ENCODE data around the gene DEFB116.
"Not testable (repeated sequence)": the region's sequence is repeated elsewhere in the genome, so short reads cannot be mapped to it uniquely, and the experiment has no call there.

Gene DEFB116

GRCh38 chr20:31308535-31309162, at the start of gene DEFB116:
Gene DEFB116, minus strand, starts transcription at chr20:31308585. Its CDS starts 0 bp downstream, at chr20:31308585.
- no peak for DNase-seq (ENCODE audit: low read depth)
- no peaks in the 10 kb centered on the region for H3K36me3 ChIP-seq (ENCODE audit: control insufficient read depth, insufficient read depth, low read length, severe bottlenecking)
- no peak within 1 kb of the TSS for H3K9ac ChIP-seq (ENCODE audit: low read length)
- H3K4me3 ChIP-seq (ENCODE audit: low read length), result no peak within 1 kb of the TSS
- H3K27me3 ChIP-seq (replicated peaks; ENCODE audit: control insufficient read depth, insufficient read depth, low read length), result no peaks in the 10 kb centered on the region
- no peaks in the 10 kb centered on the region for H3K4me1 ChIP-seq (ENCODE audit: control insufficient read depth, insufficient read depth, low read length)
- H3K9me3 ChIP-seq (ENCODE audit: control insufficient read depth, low read length), result peaks cover 6% of the 10 kb centered on the region

- Histone ChIP-seq H3K27me3 (replicated peaks; ENCODE audit: control insufficient read depth, insufficient read depth, low read length) (no peaks in the 10 kb centered on the region), H3K4me3 (ENCODE audit: low read length) (no peak overlapping the region), H3K9ac (ENCODE audit: low read length) (no peak overlapping the region), H3K4me1 (ENCODE audit: control insufficient read depth, insufficient read depth, low read length) (no peaks in the 10 kb centered on the region), H3K36me3 (ENCODE audit: control insufficient read depth, insufficient read depth, low read length, severe bottlenecking) (no peaks in the 10 kb centered on the region), H3K9me3 (ENCODE audit: control insufficient read depth, low read length) (no peaks in the 10 kb centered on the region)
- DNase-seq (ENCODE audit: low read depth), result no peak
Measured at GRCh38 chr20:31355981-31356380, 47.6 kb upstream of the DEFB116 start.

- DNase-seq (ENCODE audit: low read depth), result no peak
- Histone ChIP-seq H3K4me3 (ENCODE audit: low read length) (no peak overlapping the region), H3K4me1 (ENCODE audit: control insufficient read depth, insufficient read depth, low read length) (no peaks in the 10 kb centered on the region), H3K36me3 (ENCODE audit: control insufficient read depth, insufficient read depth, low read length, severe bottlenecking) (no peaks in the 10 kb centered on the region), H3K9me3 (ENCODE audit: control insufficient read depth, low read length) (no peaks in the 10 kb centered on the region), H3K9ac (ENCODE audit: low read length) (no peak overlapping the region), H3K27me3 (replicated peaks; ENCODE audit: control insufficient read depth, insufficient read depth, low read length) (no peaks in the 10 kb centered on the region)
Measured at GRCh38 chr20:31341470-31341869, 33.1 kb upstream of the DEFB116 start.

- Histone ChIP-seq H3K36me3 (ENCODE audit: control insufficient read depth, insufficient read depth, low read length, severe bottlenecking) (no peaks in the 10 kb centered on the region), H3K9ac (ENCODE audit: low read length) (no peak overlapping the region), H3K9me3 (ENCODE audit: control insufficient read depth, low read length) (peaks cover 6% of the 10 kb centered on the region), H3K4me1 (ENCODE audit: control insufficient read depth, insufficient read depth, low read length) (no peaks in the 10 kb centered on the region), H3K4me3 (ENCODE audit: low read length) (no peak overlapping the region), H3K27me3 (replicated peaks; ENCODE audit: control insufficient read depth, insufficient read depth, low read length) (no peaks in the 10 kb centered on the region)
- DNase-seq (ENCODE audit: low read depth), result no peak
Measured at GRCh38 chr20:31330893-31331292, 22.5 kb upstream of the DEFB116 start.

- H3K4me1 ChIP-seq (ENCODE audit: control insufficient read depth, insufficient read depth, low read length), result no peaks in the 10 kb centered on the region
- H3K4me3 ChIP-seq (ENCODE audit: low read length), result no peak overlapping the region
- no peak overlapping the region for H3K9ac ChIP-seq (ENCODE audit: low read length)
Measured at GRCh38 chr20:31322504-31322903, 14.1 kb upstream of the DEFB116 start.

GRCh38 chr20:31284964-31285363, 23.4 kb downstream of the DEFB116 start:
- not testable (repeated sequence) for H3K9ac ChIP-seq (ENCODE audit: low read length); H3K4me1 ChIP-seq (ENCODE audit: control insufficient read depth, insufficient read depth, low read length); H3K36me3 ChIP-seq (ENCODE audit: control insufficient read depth, insufficient read depth, low read length, severe bottlenecking); H3K27me3 ChIP-seq (replicated peaks; ENCODE audit: control insufficient read depth, insufficient read depth, low read length); DNase-seq (ENCODE audit: low read depth); H3K9me3 ChIP-seq (ENCODE audit: control insufficient read depth, low read length); H3K4me3 ChIP-seq (ENCODE audit: low read length)

More at GRCh38 chr20:31322504-31322903, 14.1 kb upstream of the DEFB116 start:
- Histone ChIP-seq H3K27me3 (replicated peaks; ENCODE audit: control insufficient read depth, insufficient read depth, low read length) (no peaks in the 10 kb centered on the region), H3K9me3 (ENCODE audit: control insufficient read depth, low read length) (peaks cover 17% of the 10 kb centered on the region), H3K36me3 (ENCODE audit: control insufficient read depth, insufficient read depth, low read length, severe bottlenecking) (no peaks in the 10 kb centered on the region)
- DNase-seq (ENCODE audit: low read depth), result no peak

GRCh38 chr20:31278178-31278577, 30.2 kb downstream of the DEFB116 start:
- Histone ChIP-seq H3K4me3 (ENCODE audit: low read length) (no peak overlapping the region), H3K4me1 (ENCODE audit: control insufficient read depth, insufficient read depth, low read length) (no peaks in the 10 kb centered on the region), H3K36me3 (ENCODE audit: control insufficient read depth, insufficient read depth, low read length, severe bottlenecking) (no peaks in the 10 kb centered on the region), H3K27me3 (replicated peaks; ENCODE audit: control insufficient read depth, insufficient read depth, low read length) (no peaks in the 10 kb centered on the region), H3K9me3 (ENCODE audit: control insufficient read depth, low read length) (no peaks in the 10 kb centered on the region), H3K9ac (ENCODE audit: low read length) (no peak overlapping the region)
- DNase-seq (ENCODE audit: low read depth), result no peak

GRCh38 chr20:31274441-31274840, 33.9 kb downstream of the DEFB116 start:
- Histone ChIP-seq H3K36me3 (ENCODE audit: control insufficient read depth, insufficient read depth, low read length, severe bottlenecking) (no peaks in the 10 kb centered on the region), H3K9ac (ENCODE audit: low read length) (no peak overlapping the region), H3K4me1 (ENCODE audit: control insufficient read depth, insufficient read depth, low read length) (no peaks in the 10 kb centered on the region), H3K9me3 (ENCODE audit: control insufficient read depth, low read length) (peaks cover 18% of the 10 kb centered on the region), H3K27me3 (replicated peaks; ENCODE audit: control insufficient read depth, insufficient read depth, low read length) (no peaks in the 10 kb centered on the region), H3K4me3 (ENCODE audit: low read length) (no peak overlapping the region)
- no peak for DNase-seq (ENCODE audit: low read depth)

- Histone ChIP-seq H3K4me1 (ENCODE audit: control insufficient read depth, insufficient read depth, low read length) (no peaks in the 10 kb centered on the region), H3K9me3 (ENCODE audit: control insufficient read depth, low read length) (no peaks in the 10 kb centered on the region), H3K36me3 (ENCODE audit: control insufficient read depth, insufficient read depth, low read length, severe bottlenecking) (no peaks in the 10 kb centered on the region), H3K27me3 (replicated peaks; ENCODE audit: control insufficient read depth, insufficient read depth, low read length) (no peaks in the 10 kb centered on the region), H3K9ac (ENCODE audit: low read length) (no peak overlapping the region), H3K4me3 (ENCODE audit: low read length) (no peak overlapping the region)
- DNase-seq (ENCODE audit: low read depth), result no peak
Measured at GRCh38 chr20:31260326-31260932, 48.0 kb downstream of the DEFB116 start.

- Histone ChIP-seq H3K9me3 (ENCODE audit: control insufficient read depth, low read length) (no peaks in the 10 kb centered on the region), H3K4me3 (ENCODE audit: low read length) (no peak within 1 kb of the TSS), H3K4me1 (ENCODE audit: control insufficient read depth, insufficient read depth, low read length) (no peaks in the 10 kb centered on the region), H3K27me3 (replicated peaks; ENCODE audit: control insufficient read depth, insufficient read depth, low read length) (no peaks in the 10 kb centered on the region), H3K36me3 (ENCODE audit: control insufficient read depth, insufficient read depth, low read length, severe bottlenecking) (no peaks in the 10 kb centered on the region), H3K9ac (ENCODE audit: low read length) (no peak within 1 kb of the TSS)
- DNase-seq (ENCODE audit: low read depth), result no peak
Measured at GRCh38 chr20:31257364-31257763, 51.0 kb downstream of the DEFB116 start, which contains the start of gene DEFB115. Gene DEFB115, plus strand, starts transcription at chr20:31257664. Its CDS starts 0 bp downstream, at chr20:31257664.

- H3K9ac ChIP-seq (ENCODE audit: low read length), result no peak overlapping the region
- H3K9me3 ChIP-seq (ENCODE audit: control insufficient read depth, low read length), result no peaks in the 10 kb centered on the region
- no peak overlapping the region for H3K4me3 ChIP-seq (ENCODE audit: low read length)
- H3K27me3 ChIP-seq (replicated peaks; ENCODE audit: control insufficient read depth, insufficient read depth, low read length), result no peaks in the 10 kb centered on the region
- no peaks in the 10 kb centered on the region for H3K36me3 ChIP-seq (ENCODE audit: control insufficient read depth, insufficient read depth, low read length, severe bottlenecking)
- DNase-seq (ENCODE audit: low read depth), result no peak
- no peaks in the 10 kb centered on the region for H3K4me1 ChIP-seq (ENCODE audit: control insufficient read depth, insufficient read depth, low read length)
Measured at GRCh38 chr20:31256959-31257358, 51.4 kb downstream of the DEFB116 start.
